WI38 (cell line): ENCODE results near the gene TSHZ1.

Source experiments
- H3K4me3 ChIP-seq: 2 replicates; pipeline ENCODE4 v1.5.1; 2011; ENCODE audit warnings: low read depth, mild to moderate bottlenecking, control low read depth, low read length
- TF ChIP-seq, protein P1 (sequence below): IDR thresholded peaks from 2 replicates; pipeline ENCODE4 v1.5.1; 2012; ENCODE audit warnings: low read depth, mild to moderate bottlenecking, control low read depth, low read length

TSHZ1 gene

GRCh38 chr18:75307530-75307929 is 96.9 kb downstream of the TSHZ1 start:
- no peak overlapping the region for H3K4me3 ChIP-seq
- TF ChIP-seq, protein P1, sequence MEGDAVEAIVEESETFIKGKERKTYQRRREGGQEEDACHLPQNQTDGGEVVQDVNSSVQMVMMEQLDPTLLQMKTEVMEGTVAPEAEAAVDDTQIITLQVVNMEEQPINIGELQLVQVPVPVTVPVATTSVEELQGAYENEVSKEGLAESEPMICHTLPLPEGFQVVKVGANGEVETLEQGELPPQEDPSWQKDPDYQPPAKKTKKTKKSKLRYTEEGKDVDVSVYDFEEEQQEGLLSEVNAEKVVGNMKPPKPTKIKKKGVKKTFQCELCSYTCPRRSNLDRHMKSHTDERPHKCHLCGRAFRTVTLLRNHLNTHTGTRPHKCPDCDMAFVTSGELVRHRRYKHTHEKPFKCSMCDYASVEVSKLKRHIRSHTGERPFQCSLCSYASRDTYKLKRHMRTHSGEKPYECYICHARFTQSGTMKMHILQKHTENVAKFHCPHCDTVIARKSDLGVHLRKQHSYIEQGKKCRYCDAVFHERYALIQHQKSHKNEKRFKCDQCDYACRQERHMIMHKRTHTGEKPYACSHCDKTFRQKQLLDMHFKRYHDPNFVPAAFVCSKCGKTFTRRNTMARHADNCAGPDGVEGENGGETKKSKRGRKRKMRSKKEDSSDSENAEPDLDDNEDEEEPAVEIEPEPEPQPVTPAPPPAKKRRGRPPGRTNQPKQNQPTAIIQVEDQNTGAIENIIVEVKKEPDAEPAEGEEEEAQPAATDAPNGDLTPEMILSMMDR = no peak

DNA sequence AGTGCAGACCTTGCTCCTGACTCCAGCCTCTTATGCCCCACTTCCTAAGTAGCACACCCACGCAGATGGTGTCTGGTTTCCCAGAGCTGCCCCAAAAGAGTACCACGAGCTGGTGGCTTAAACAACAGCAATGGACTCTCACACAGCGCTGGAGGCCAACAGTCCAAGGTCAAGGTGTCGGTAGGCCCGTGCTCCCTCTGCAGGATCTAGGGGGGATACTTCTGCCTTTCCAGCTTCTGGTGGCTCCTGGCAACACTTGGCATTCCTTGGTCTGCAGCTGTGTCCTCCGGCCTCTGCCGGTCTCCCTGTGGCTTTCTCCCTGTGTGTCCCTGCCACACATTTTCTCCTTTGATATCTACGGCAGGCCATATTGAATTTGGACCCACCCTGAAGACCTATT is 99.0 kb downstream of the TSHZ1 start:
- no peak overlapping the region for H3K4me3 ChIP-seq
- TF ChIP-seq, protein P1 = no peak

GRCh38 chr18:75314117-75314516 is 103.5 kb downstream of the TSHZ1 start:
- TF ChIP-seq, protein P1 = no peak
- no peak overlapping the region for H3K4me3 ChIP-seq

- no peak overlapping the region for H3K4me3 ChIP-seq
- TF ChIP-seq, protein P1 = no peak
Observed at GRCh38 chr18:75314606-75315005, 104.0 kb downstream of the TSHZ1 start.

GRCh38 chr18:75316223-75316622 is 105.6 kb downstream of the TSHZ1 start:
- TF ChIP-seq, protein P1 = no peak
- no peak overlapping the region for H3K4me3 ChIP-seq

- H3K4me3 ChIP-seq = no peak overlapping the region
- TF ChIP-seq, protein P1 = no peak
Observed at GRCh38 chr18:75316826-75317225, 106.2 kb downstream of the TSHZ1 start.

DNA sequence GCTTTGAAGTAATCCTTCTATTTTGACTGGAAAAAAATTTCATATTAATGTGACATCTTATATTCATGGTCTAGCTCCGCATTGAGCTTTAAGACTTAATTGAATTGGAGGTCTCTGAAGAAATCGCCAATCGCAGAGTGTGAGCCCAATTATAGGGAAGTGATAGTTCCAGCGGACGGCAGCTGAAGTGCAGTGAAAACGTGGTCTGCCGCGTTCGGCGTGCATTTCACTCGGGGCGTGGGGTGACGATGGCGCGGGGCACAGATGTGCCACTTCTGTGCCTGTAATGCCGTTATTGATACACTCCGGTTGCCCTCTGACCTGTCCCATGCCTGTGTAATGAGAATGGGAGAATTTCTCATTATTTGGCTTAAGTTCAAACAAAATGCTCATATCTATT is 106.7 kb downstream of the TSHZ1 start:
- TF ChIP-seq, protein P1 = no peak

More for the DNA sequence above, 106.7 kb downstream of the TSHZ1 start:
- H3K4me3 ChIP-seq = no peak overlapping the region
